ENCODE results near the gene C1QTNF1.

DNA sequence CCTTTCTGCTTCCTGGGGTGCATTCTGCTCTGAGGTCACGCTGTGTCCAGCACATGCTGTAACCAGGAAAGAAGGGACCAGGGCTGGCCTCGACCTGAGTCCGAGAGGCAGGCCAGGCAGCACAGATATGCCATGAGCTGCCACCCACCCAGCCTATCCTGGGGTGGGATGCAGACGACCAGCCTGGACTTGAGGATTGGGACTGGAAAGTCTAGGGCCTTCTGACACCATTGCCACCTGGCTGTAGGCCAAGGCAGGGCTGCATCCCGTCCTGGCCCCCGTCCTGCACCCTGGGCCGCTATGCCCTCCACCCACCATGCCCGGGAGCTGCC lies 65.0 kb downstream of the C1QTNF1 start:
- TF ChIP-seq, protein P1, sequence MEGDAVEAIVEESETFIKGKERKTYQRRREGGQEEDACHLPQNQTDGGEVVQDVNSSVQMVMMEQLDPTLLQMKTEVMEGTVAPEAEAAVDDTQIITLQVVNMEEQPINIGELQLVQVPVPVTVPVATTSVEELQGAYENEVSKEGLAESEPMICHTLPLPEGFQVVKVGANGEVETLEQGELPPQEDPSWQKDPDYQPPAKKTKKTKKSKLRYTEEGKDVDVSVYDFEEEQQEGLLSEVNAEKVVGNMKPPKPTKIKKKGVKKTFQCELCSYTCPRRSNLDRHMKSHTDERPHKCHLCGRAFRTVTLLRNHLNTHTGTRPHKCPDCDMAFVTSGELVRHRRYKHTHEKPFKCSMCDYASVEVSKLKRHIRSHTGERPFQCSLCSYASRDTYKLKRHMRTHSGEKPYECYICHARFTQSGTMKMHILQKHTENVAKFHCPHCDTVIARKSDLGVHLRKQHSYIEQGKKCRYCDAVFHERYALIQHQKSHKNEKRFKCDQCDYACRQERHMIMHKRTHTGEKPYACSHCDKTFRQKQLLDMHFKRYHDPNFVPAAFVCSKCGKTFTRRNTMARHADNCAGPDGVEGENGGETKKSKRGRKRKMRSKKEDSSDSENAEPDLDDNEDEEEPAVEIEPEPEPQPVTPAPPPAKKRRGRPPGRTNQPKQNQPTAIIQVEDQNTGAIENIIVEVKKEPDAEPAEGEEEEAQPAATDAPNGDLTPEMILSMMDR (IDR thresholded peaks at IDR 0.05): peak in 1 of 6 experiments; percentile 10
- TF ChIP-seq POLR2A (IDR thresholded peaks at IDR 0.05): no peak
